ENCODE results near the gene BMX. TPM values are rescaled to one million over a fixed set of nuclear protein-coding genes. Genes with fewer than 3 reads are reported as not detected.

BMX gene
- total and polyA plus RNA-seq, 9 of the 15 experiments (the other 6 are each of a cell fraction or from before 2014, with no cell fraction given) = 0.45 to 4.2 (median 1.8) TPM

DNA sequence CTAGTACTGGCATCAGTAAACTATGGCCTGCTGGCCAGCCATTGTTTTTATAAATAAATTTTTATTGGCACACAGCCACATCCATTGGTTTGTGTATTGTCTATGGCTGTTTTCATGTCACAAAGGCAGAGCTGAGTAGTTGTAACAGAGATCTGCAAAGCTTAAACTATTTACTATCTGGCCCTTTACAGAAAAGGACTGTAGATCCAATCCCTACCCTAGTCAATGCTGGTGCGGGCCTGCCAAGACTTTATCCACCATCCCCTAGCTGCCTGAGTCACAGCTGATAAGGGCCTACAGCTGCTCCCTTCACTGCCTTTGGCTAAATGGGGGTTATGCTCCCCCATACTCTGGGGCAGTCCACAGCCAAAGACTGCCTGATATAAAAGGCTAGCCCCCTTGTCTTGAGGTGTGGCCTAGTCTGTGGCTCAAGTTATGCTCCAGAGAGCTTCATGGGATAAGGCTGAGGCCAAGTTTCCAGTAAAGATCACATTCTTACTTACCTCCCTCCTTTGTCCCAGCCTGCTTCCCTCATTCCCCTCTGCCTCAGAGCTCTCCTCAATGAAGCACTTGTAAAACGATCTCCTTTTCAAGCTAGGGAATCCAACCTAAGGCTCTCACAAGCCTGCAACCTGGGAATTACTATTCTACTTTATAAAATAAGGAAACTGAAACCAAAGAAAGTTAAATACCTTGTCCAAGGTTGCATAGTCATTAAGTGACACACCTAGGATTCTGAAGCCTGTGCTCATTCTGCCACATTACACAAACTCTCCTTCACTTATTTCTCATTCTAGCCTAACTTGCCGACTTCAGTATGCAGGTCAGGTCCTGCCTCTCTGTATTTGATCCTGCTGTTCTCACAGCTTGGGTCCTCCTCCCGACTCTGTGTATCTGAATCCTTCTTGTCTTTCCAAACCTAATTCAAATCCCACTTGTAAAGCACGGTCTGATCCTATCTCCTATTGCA lies 79.5 kb downstream of the BMX start (continued):
- no peak for TF ChIP-seq POLR3G (IDR thresholded peaks at IDR 0.05; ENCODE audit: extremely low read depth, insufficient read length, insufficient replicate concordance)
- TF ChIP-seq, protein P1, sequence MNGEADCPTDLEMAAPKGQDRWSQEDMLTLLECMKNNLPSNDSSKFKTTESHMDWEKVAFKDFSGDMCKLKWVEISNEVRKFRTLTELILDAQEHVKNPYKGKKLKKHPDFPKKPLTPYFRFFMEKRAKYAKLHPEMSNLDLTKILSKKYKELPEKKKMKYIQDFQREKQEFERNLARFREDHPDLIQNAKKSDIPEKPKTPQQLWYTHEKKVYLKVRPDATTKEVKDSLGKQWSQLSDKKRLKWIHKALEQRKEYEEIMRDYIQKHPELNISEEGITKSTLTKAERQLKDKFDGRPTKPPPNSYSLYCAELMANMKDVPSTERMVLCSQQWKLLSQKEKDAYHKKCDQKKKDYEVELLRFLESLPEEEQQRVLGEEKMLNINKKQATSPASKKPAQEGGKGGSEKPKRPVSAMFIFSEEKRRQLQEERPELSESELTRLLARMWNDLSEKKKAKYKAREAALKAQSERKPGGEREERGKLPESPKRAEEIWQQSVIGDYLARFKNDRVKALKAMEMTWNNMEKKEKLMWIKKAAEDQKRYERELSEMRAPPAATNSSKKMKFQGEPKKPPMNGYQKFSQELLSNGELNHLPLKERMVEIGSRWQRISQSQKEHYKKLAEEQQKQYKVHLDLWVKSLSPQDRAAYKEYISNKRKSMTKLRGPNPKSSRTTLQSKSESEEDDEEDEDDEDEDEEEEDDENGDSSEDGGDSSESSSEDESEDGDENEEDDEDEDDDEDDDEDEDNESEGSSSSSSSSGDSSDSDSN (IDR thresholded peaks at IDR 0.05; ENCODE audit: borderline replicate concordance in 1 of 2, low read depth in 2 of 2, low read length in 2 of 2) = no peak
- no peak for TF ChIP-seq SAFB2 (IDR thresholded peaks at IDR 0.05; ENCODE audit: borderline replicate concordance, low read depth, low read length, severe bottlenecking)
- TF ChIP-seq TBL1XR1 (IDR thresholded peaks at IDR 0.05; ENCODE audit: low read length in 2 of 2) = 0 out of 4 replicates have a peak, but pooled peaks have one; percentile 12 to 50
- TF ChIP-seq PPARD (CRISPR knock-in tag; IDR thresholded peaks at IDR 0.05) = no peak
- TF ChIP-seq GTF2F1 (IDR thresholded peaks at IDR 0.05; ENCODE audit: low read depth, low read length) = no peak
- TF ChIP-seq, protein P2, sequence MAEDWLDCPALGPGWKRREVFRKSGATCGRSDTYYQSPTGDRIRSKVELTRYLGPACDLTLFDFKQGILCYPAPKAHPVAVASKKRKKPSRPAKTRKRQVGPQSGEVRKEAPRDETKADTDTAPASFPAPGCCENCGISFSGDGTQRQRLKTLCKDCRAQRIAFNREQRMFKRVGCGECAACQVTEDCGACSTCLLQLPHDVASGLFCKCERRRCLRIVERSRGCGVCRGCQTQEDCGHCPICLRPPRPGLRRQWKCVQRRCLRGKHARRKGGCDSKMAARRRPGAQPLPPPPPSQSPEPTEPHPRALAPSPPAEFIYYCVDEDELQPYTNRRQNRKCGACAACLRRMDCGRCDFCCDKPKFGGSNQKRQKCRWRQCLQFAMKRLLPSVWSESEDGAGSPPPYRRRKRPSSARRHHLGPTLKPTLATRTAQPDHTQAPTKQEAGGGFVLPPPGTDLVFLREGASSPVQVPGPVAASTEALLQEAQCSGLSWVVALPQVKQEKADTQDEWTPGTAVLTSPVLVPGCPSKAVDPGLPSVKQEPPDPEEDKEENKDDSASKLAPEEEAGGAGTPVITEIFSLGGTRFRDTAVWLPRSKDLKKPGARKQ (CRISPR knock-in tag; IDR thresholded peaks at IDR 0.05) = no peak
- no peak; the same call in 1 of the 2 replicates for TF ChIP-seq ZEB2 (IDR thresholded peaks at IDR 0.05)
- TF ChIP-seq CREM (IDR thresholded peaks at IDR 0.05; ENCODE audit: low read depth) = peak; percentile 54
- peak; percentile 85 for TF ChIP-seq NFIC (IDR thresholded peaks at IDR 0.05)
- TF ChIP-seq ASH1L (IDR thresholded peaks at IDR 0.05; ENCODE audit: borderline replicate concordance, low read depth, partially characterized antibody) = no peak
- TF ChIP-seq, protein P3, sequence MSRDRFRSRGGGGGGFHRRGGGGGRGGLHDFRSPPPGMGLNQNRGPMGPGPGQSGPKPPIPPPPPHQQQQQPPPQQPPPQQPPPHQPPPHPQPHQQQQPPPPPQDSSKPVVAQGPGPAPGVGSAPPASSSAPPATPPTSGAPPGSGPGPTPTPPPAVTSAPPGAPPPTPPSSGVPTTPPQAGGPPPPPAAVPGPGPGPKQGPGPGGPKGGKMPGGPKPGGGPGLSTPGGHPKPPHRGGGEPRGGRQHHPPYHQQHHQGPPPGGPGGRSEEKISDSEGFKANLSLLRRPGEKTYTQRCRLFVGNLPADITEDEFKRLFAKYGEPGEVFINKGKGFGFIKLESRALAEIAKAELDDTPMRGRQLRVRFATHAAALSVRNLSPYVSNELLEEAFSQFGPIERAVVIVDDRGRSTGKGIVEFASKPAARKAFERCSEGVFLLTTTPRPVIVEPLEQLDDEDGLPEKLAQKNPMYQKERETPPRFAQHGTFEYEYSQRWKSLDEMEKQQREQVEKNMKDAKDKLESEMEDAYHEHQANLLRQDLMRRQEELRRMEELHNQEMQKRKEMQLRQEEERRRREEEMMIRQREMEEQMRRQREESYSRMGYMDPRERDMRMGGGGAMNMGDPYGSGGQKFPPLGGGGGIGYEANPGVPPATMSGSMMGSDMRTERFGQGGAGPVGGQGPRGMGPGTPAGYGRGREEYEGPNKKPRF (IDR thresholded peaks at IDR 0.05; ENCODE audit: low read depth, low read length) = no peak
- peak; percentile 49 for TF ChIP-seq TAF9B (IDR thresholded peaks at IDR 0.05; ENCODE audit: partially characterized antibody)
- TF ChIP-seq ZNF76 (CRISPR knock-in tag; IDR thresholded peaks at IDR 0.05; ENCODE audit: borderline replicate concordance) = no peak
- TF ChIP-seq HSF4 (CRISPR knock-in tag; IDR thresholded peaks at IDR 0.05; ENCODE audit: borderline replicate concordance) = no peak
- TF ChIP-seq ZNF354B (CRISPR knock-in tag; IDR thresholded peaks at IDR 0.05) = no peak
